ENCODE results near the gene LEO1. TPM values are rescaled to one million over a fixed set of nuclear protein-coding genes. Genes with fewer than 3 reads are reported as not detected.

LEO1 gene
- total and polyA plus RNA-seq, 2 of the 13 experiments (the other 11 are each of a cell fraction or from before 2014, with no cell fraction given) = 17.0 to 60.3 TPM

GRCh38 chr15:51912528-51912927 lies 59.0 kb downstream of the LEO1 start (continued):
- TF ChIP-seq ZBTB25 (CRISPR knock-in tag; IDR thresholded peaks at IDR 0.05) (no peak), ZMYM4 (CRISPR knock-in tag; IDR thresholded peaks at IDR 0.05) (peak; percentile 60), LCORL (IDR thresholded peaks at IDR 0.05) (peak; percentile 87), LCORL (CRISPR knock-in tag; IDR thresholded peaks at IDR 0.05) (peak; percentile 96), ZSCAN21 (CRISPR knock-in tag; IDR thresholded peaks at IDR 0.05; ENCODE audit: borderline replicate concordance) (0 out of 2 replicates have a peak, but pooled peaks have one; percentile 34), PRPF4 (IDR thresholded peaks at IDR 0.05; ENCODE audit: low read depth, low read length, poor library complexity, severe bottlenecking) (no peak), SOX6 (IDR thresholded peaks at IDR 0.05) (no peak), SOX6 (CRISPR knock-in tag; IDR thresholded peaks at IDR 0.05) (peak; percentile 43; the same call in 1 of the 2 replicates), SAP130 (CRISPR knock-in tag; IDR thresholded peaks at IDR 0.05; ENCODE audit: low read depth) (peak; percentile 61), ZNF749 (CRISPR knock-in tag; IDR thresholded peaks at IDR 0.05; ENCODE audit: borderline replicate concordance) (no peak), MIER3 (CRISPR knock-in tag; IDR thresholded peaks at IDR 0.05; ENCODE audit: borderline replicate concordance) (no peak), KAT2B (IDR thresholded peaks at IDR 0.05; ENCODE audit: borderline replicate concordance, low read depth, low read length) (peak; percentile 41; the same call in 1 of the 2 replicates), ERF (CRISPR knock-in tag; IDR thresholded peaks at IDR 0.05) (0 out of 2 replicates have a peak, but pooled peaks have one; percentile 14), BCL6 (CRISPR knock-in tag; IDR thresholded peaks at IDR 0.05) (no peak), NCOA2 (CRISPR knock-in tag; IDR thresholded peaks at IDR 0.05) (0 out of 2 replicates have a peak, but pooled peaks have one; percentile 27), GPN1 (CRISPR knock-in tag; IDR thresholded peaks at IDR 0.05; ENCODE audit: borderline replicate concordance) (no peak), HNF1B (CRISPR knock-in tag; IDR thresholded peaks at IDR 0.05) (no peak), U2AF2 (IDR thresholded peaks at IDR 0.05; ENCODE audit: low read depth, low read length) (no peak), HDAC1 (CRISPR knock-in tag; IDR thresholded peaks at IDR 0.05) (peak; percentile 70), POGZ (CRISPR knock-in tag; IDR thresholded peaks at IDR 0.05) (peak; percentile 65), MIER2 (CRISPR knock-in tag; IDR thresholded peaks at IDR 0.05) (0 out of 2 replicates have a peak, but pooled peaks have one; percentile 22), NR2F6 (IDR thresholded peaks at IDR 0.05) (0 out of 2 replicates have a peak, but pooled peaks have one; percentile 30), NR2F6 (CRISPR knock-in tag; IDR thresholded peaks at IDR 0.05) (peak; percentile 46), HDAC2 (CRISPR knock-in tag; IDR thresholded peaks at IDR 0.05) (peak; percentile 79), FOXA1 (IDR thresholded peaks at IDR 0.05) (no peak), FOXA1 (CRISPR knock-in tag; IDR thresholded peaks at IDR 0.05) (peak; percentile 55), HNF4G (IDR thresholded peaks at IDR 0.05; ENCODE audit: borderline replicate concordance, low read depth, low read length) (peak; percentile 88), HNF4G (CRISPR knock-in tag; IDR thresholded peaks at IDR 0.05; ENCODE audit: borderline replicate concordance, low read depth) (0 out of 2 replicates have a peak, but pooled peaks have one; percentile 32)
- TF ChIP-seq, protein P1, sequence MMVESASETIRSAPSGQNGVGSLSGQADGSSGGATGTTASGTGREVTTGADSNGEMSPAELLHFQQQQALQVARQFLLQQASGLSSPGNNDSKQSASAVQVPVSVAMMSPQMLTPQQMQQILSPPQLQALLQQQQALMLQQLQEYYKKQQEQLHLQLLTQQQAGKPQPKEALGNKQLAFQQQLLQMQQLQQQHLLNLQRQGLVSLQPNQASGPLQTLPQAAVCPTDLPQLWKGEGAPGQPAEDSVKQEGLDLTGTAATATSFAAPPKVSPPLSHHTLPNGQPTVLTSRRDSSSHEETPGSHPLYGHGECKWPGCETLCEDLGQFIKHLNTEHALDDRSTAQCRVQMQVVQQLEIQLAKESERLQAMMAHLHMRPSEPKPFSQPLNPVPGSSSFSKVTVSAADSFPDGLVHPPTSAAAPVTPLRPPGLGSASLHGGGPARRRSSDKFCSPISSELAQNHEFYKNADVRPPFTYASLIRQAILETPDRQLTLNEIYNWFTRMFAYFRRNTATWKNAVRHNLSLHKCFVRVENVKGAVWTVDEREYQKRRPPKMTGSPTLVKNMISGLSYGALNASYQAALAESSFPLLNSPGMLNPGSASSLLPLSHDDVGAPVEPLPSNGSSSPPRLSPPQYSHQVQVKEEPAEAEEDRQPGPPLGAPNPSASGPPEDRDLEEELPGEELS (CRISPR knock-in tag; IDR thresholded peaks at IDR 0.05) = peak; percentile 74

Measured in HepG2 (cell line).